ENCODE results near the gene KRT10. TPM values are rescaled to one million over a fixed set of nuclear protein-coding genes. Genes with fewer than 3 reads are reported as not detected.

KRT10 gene
- total and polyA plus RNA-seq, 2 experiments from 2014 or later = 9.6 to 123 TPM

GRCh38 chr17:40779181-40779909, 43.1 kb downstream of the KRT10 start:
- H2AFZ ChIP-seq = peak overlapping the region; percentile 64
- peak overlapping the region; percentile 51; the same call in 2 of the 3 replicates for H3K4me3 Mint-ChIP-seq
- ATAC-seq = peak; percentile 99

More at GRCh38 chr17:40779181-40779909, 43.1 kb downstream of the KRT10 start:
- no peaks in the 10 kb centered on the region for H3F3A ChIP-seq (replicated peaks; ENCODE audit: low read depth)
- H3K79me2 ChIP-seq (replicated peaks; ENCODE audit: insufficient read depth) = no peaks in the 10 kb centered on the region
- H3K27me3 ChIP-seq (ENCODE audit: insufficient read depth) = peaks cover 15% of the 10 kb centered on the region
- Mint-ChIP-seq H3K9me3 (no peaks in the 10 kb centered on the region), H3K4me1 (no peaks in the 10 kb centered on the region), H3K36me3 (ENCODE audit: low read depth) (no peaks in the 10 kb centered on the region), H3K27ac (no peak overlapping the region), H3K27me3 (ENCODE audit: insufficient read depth, low read depth, poor library complexity) (peaks cover 6% of the 10 kb centered on the region)
- TF ChIP-seq EZH2 (IDR thresholded peaks at IDR 0.05; ENCODE audit: low read depth, unreplicated experiment) (no peak), CTCF (conservative IDR thresholded peaks at IDR 0.05; ENCODE audit: low read depth in 2 of 2) (0 out of 4 replicates have a peak, but pooled peaks of 1 of the 2 experiments have one; percentile 10), REST (IDR thresholded peaks at IDR 0.05; ENCODE audit: unreplicated experiment) (no peak), EZH2phosphoT487 (IDR thresholded peaks at IDR 0.05; ENCODE audit: unreplicated experiment) (no peak), CREB1 (CRISPR knock-in tag; IDR thresholded peaks at IDR 0.05; ENCODE audit: low read depth) (no peak)
- TF ChIP-seq, protein P1, sequence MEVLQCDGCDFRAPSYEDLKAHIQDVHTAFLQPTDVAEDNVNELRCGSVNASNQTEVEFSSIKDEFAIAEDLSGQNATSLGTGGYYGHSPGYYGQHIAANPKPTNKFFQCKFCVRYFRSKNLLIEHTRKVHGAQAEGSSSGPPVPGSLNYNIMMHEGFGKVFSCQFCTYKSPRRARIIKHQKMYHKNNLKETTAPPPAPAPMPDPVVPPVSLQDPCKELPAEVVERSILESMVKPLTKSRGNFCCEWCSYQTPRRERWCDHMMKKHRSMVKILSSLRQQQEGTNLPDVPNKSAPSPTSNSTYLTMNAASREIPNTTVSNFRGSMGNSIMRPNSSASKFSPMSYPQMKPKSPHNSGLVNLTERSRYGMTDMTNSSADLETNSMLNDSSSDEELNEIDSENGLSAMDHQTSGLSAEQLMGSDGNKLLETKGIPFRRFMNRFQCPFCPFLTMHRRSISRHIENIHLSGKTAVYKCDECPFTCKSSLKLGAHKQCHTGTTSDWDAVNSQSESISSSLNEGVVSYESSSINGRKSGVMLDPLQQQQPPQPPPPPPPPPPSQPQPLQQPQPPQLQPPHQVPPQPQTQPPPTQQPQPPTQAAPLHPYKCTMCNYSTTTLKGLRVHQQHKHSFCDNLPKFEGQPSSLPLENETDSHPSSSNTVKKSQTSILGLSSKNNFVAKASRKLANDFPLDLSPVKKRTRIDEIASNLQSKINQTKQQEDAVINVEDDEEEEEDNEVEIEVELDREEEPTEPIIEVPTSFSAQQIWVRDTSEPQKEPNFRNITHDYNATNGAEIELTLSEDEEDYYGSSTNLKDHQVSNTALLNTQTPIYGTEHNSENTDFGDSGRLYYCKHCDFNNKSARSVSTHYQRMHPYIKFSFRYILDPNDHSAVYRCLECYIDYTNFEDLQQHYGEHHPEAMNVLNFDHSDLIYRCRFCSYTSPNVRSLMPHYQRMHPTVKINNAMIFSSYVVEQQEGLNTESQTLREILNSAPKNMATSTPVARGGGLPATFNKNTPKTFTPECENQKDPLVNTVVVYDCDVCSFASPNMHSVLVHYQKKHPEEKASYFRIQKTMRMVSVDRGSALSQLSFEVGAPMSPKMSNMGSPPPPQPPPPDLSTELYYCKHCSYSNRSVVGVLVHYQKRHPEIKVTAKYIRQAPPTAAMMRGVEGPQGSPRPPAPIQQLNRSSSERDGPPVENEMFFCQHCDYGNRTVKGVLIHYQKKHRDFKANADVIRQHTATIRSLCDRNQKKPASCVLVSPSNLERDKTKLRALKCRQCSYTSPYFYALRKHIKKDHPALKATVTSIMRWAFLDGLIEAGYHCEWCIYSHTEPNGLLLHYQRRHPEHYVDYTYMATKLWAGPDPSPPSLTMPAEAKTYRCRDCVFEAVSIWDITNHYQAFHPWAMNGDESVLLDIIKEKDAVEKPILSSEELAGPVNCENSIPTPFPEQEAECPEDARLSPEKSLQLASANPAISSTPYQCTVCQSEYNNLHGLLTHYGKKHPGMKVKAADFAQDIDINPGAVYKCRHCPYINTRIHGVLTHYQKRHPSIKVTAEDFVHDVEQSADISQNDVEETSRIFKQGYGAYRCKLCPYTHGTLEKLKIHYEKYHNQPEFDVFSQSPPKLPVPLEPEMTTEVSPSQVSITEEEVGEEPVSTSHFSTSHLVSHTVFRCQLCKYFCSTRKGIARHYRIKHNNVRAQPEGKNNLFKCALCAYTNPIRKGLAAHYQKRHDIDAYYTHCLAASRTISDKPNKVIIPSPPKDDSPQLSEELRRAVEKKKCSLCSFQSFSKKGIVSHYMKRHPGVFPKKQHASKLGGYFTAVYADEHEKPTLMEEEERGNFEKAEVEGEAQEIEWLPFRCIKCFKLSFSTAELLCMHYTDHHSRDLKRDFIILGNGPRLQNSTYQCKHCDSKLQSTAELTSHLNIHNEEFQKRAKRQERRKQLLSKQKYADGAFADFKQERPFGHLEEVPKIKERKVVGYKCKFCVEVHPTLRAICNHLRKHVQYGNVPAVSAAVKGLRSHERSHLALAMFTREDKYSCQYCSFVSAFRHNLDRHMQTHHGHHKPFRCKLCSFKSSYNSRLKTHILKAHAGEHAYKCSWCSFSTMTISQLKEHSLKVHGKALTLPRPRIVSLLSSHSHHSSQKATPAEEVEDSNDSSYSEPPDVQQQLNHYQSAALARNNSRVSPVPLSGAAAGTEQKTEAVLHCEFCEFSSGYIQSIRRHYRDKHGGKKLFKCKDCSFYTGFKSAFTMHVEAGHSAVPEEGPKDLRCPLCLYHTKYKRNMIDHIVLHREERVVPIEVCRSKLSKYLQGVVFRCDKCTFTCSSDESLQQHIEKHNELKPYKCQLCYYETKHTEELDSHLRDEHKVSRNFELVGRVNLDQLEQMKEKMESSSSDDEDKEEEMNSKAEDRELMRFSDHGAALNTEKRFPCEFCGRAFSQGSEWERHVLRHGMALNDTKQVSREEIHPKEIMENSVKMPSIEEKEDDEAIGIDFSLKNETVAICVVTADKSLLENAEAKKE (CRISPR knock-in tag; IDR thresholded peaks at IDR 0.05) = no peak
- H3K27ac ChIP-seq (ENCODE audit: low read depth) = no peak overlapping the region
- peak overlapping the region; percentile 37 for H3K4me2 ChIP-seq
- no peaks in the 10 kb centered on the region for H4K20me1 ChIP-seq (replicated peaks; ENCODE audit: insufficient read depth)
- H3K4me3 ChIP-seq = no peak overlapping the region
- H3K9me2 ChIP-seq (ENCODE audit: insufficient read depth) = no peaks in the 10 kb centered on the region
- peak; percentile 71 for DNase-seq (ENCODE audit: low spot score)
- H3K4me1 ChIP-seq (ENCODE audit: insufficient read depth) = no peaks in the 10 kb centered on the region
- H3K36me3 ChIP-seq (ENCODE audit: insufficient read depth) = no peaks in the 10 kb centered on the region
